Astrocyte (in vitro differentiated cells and primary cell): Measurements from ENCODE around the gene PEX16. TPM values are rescaled to one million over a fixed set of nuclear protein-coding genes. Genes with fewer than 3 reads are reported as not detected.

Source experiments
- DNase-seq: peaks from one replicate; pipeline ENCODE4 v3.0.0-alpha.2; 2010; ENCODE audit warnings: low read depth
- FAIRE-seq: peaks from 2 replicates; lab custom pipeline; 2011; peaks lifted over from hg19 to GRCh38; lab: Jason Lieb, UNC
- H2AFZ ChIP-seq: 2 replicates; pipeline ENCODE4 v1.6.0; 2012; ENCODE audit warnings: low read depth, low read length, inconsistent platforms
- H3K27ac ChIP-seq: 2 replicates; pipeline ENCODE4 v1.5.1; 2011; ENCODE audit warnings: low read depth, low read length, inconsistent platforms
- H3K27me3 ChIP-seq: 2 replicates; pipeline ENCODE4 v1.6.0; 2011; ENCODE audit warnings: low read length, inconsistent platforms; ENCODE audit not compliant: insufficient read depth
- H3K36me3 ChIP-seq: 2 replicates; pipeline ENCODE4 v1.5.1; 2011; ENCODE audit warnings: low read length, inconsistent platforms; ENCODE audit not compliant: insufficient read depth
- H3K4me1 ChIP-seq: 2 replicates; pipeline ENCODE4 v1.5.1; 2011; ENCODE audit warnings: low read length, inconsistent platforms; ENCODE audit not compliant: insufficient read depth
- H3K4me2 ChIP-seq: 2 replicates; pipeline ENCODE4 v1.6.0; 2012; ENCODE audit warnings: low read length, inconsistent platforms
- H3K4me3 ChIP-seq: 2 replicates; pipeline ENCODE4 v1.5.1; 2011; ENCODE audit warnings: low read depth, mild to moderate bottlenecking, low read length, inconsistent platforms; ENCODE audit not compliant: insufficient read depth
- H3K79me2 ChIP-seq: 2 replicates; pipeline ENCODE4 v1.6.0; 2012; ENCODE audit warnings: mild to moderate bottlenecking, low read length, inconsistent platforms; ENCODE audit not compliant: insufficient read depth
- H3K9ac ChIP-seq: 2 replicates; pipeline ENCODE4 v1.6.0; 2012; ENCODE audit warnings: mild to moderate bottlenecking, low read length, inconsistent platforms
- H3K9me3 ChIP-seq: 2 replicates; pipeline ENCODE4 v1.5.1; 2012; ENCODE audit warnings: low read depth, mild to moderate bottlenecking, low read length, inconsistent platforms; ENCODE audit not compliant: insufficient read depth
- H4K20me1 ChIP-seq: 2 replicates; pipeline ENCODE4 v1.6.0; 2012; ENCODE audit warnings: low read length, inconsistent platforms; ENCODE audit not compliant: insufficient read depth
- H3K27ac Mint-ChIP-seq: one replicate; pipeline ENCODE4 v1.8.0; 2021; ENCODE audit warnings: mild to moderate bottlenecking, mixed read lengths; ENCODE audit not compliant: unreplicated experiment
- H3K27me3 Mint-ChIP-seq: one replicate; pipeline ENCODE4 v1.8.0; 2021; ENCODE audit warnings: low read depth, mixed read lengths; ENCODE audit not compliant: unreplicated experiment
- H3K36me3 Mint-ChIP-seq: one replicate; pipeline ENCODE4 v1.8.0; 2021; ENCODE audit warnings: low read depth, mixed read lengths; ENCODE audit not compliant: unreplicated experiment
- H3K4me1 Mint-ChIP-seq: one replicate; pipeline ENCODE4 v1.8.0; 2021; ENCODE audit warnings: low read depth, mixed read lengths; ENCODE audit not compliant: unreplicated experiment
- H3K4me3 Mint-ChIP-seq: one replicate; pipeline ENCODE4 v1.8.0; 2021; ENCODE audit warnings: mild to moderate bottlenecking, moderate library complexity, mixed read lengths; ENCODE audit not compliant: unreplicated experiment
- H3K9me3 Mint-ChIP-seq: one replicate; pipeline ENCODE4 v1.8.0; 2021; ENCODE audit warnings: mild to moderate bottlenecking, mixed read lengths; ENCODE audit not compliant: unreplicated experiment
- EZH2 ChIP-seq: IDR thresholded peaks from 2 replicates; pipeline ENCODE4 v1.6.1; 2012; ENCODE audit warnings: mild to moderate bottlenecking, low read length, inconsistent platforms; ENCODE audit not compliant: insufficient read depth
- total RNA-seq: library from RNA; stranded (reverse); gene quantifications from 2 replicates; pipeline ENCODE4 v1.2.1, GENCODE V29; 2021
- TF ChIP-seq, protein P1 (sequence below): IDR thresholded peaks from 2 replicates; pipeline ENCODE4 v1.5.1; 2011; ENCODE audit warnings: low read depth, mild to moderate bottlenecking, inconsistent platforms, low read length, moderate library complexity; ENCODE audit not compliant: insufficient read depth

PEX16 gene
- total RNA-seq, 1 donor from 2014 or later = 25.9 TPM

DNA sequence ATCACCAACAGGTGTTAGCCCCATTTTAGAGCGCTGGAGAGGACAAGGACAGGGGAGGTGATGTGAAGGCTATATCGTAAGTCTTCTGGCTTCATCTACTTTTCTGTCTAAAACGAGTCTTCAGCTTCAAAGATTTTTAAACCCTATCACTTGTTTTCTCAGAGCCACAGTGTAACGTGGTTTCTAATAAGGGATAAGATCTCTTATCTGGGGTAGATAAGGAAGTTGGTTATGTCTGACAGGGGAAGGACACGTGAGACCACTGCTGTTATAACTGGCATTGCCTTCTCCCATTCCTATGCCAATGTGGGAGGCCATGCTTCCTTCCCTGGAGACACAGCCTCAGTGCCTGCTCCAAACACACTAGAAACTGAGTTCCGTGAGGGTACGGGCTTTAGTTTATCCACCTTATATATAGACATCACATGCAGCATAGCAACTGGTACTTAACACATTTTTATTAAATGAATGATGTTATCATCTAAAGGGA, 44.1 kb upstream of the PEX16 start:
- Histone ChIP-seq H2AFZ (no peak overlapping the region), H3K9me3 (no peaks in the 10 kb centered on the region), H3K79me2 (no peaks in the 10 kb centered on the region), H3K4me1 (no peaks in the 10 kb centered on the region), H3K9ac (no peak overlapping the region), H3K36me3 (peaks cover 6% of the 10 kb centered on the region), H3K27ac (no peak overlapping the region), H3K4me2 (no peak overlapping the region), H4K20me1 (no peaks in the 10 kb centered on the region), H3K4me3 (no peak overlapping the region), H3K27me3 (no peaks in the 10 kb centered on the region)
- H3K36me3 Mint-ChIP-seq = peaks cover 13% of the 10 kb centered on the region
- no peaks in the 10 kb centered on the region for H3K27me3 Mint-ChIP-seq
- no peak overlapping the region for H3K4me3 Mint-ChIP-seq
- FAIRE-seq = no peak
- TF ChIP-seq, protein P1, sequence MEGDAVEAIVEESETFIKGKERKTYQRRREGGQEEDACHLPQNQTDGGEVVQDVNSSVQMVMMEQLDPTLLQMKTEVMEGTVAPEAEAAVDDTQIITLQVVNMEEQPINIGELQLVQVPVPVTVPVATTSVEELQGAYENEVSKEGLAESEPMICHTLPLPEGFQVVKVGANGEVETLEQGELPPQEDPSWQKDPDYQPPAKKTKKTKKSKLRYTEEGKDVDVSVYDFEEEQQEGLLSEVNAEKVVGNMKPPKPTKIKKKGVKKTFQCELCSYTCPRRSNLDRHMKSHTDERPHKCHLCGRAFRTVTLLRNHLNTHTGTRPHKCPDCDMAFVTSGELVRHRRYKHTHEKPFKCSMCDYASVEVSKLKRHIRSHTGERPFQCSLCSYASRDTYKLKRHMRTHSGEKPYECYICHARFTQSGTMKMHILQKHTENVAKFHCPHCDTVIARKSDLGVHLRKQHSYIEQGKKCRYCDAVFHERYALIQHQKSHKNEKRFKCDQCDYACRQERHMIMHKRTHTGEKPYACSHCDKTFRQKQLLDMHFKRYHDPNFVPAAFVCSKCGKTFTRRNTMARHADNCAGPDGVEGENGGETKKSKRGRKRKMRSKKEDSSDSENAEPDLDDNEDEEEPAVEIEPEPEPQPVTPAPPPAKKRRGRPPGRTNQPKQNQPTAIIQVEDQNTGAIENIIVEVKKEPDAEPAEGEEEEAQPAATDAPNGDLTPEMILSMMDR = no peak
- no peak for TF ChIP-seq EZH2
- no peaks in the 10 kb centered on the region for H3K4me1 Mint-ChIP-seq
- DNase-seq = no peak
- no peaks in the 10 kb centered on the region for H3K9me3 Mint-ChIP-seq
- no peak overlapping the region for H3K27ac Mint-ChIP-seq

DNA sequence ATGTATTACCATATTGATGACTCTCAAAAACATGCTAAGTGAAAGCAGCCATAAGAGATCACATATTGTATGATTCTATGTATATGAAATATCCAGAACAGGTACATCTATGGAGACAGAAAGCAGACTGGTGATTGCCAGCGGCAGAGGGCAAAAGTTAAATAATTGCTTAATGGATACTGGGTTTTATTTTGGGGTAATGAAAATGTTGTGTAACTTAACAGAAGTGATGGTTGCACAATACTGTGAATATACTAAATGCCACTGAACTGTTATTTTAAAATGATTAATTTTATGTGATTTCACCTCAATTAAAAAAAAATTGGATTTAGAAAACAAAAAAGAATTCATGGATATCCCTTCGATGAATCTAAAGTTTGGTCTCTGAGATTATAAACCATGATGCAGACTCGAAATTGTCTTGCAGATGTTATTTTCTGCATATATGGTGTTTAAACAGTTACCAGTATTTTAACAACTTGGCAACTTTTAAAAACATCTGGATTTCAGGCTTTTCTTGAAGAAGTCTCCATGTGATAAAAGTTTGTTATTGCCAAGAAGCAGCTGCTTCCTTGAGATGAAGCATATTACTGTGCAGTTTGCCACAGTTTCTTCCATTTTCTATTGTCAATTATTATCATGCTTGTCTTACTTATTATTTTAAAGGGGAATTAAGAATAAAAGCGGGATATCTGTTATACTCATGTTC, 42.9 kb upstream of the PEX16 start:
- FAIRE-seq (no peak), DNase-seq (no peak)
- Histone ChIP-seq H3K79me2 (no peaks in the 10 kb centered on the region), H3K4me2 (no peak overlapping the region), H4K20me1 (no peaks in the 10 kb centered on the region), H3K4me3 (no peak overlapping the region), H3K4me1 (no peaks in the 10 kb centered on the region), H3K9me3 (no peaks in the 10 kb centered on the region), H3K36me3 (peaks cover 4% of the 10 kb centered on the region), H2AFZ (no peak overlapping the region), H3K27ac (no peak overlapping the region), H3K27me3 (no peaks in the 10 kb centered on the region), H3K9ac (no peak overlapping the region)
- Mint-ChIP-seq H3K36me3 (peaks cover 21% of the 10 kb centered on the region), H3K27ac (no peak overlapping the region), H3K4me1 (no peaks in the 10 kb centered on the region), H3K4me3 (no peak overlapping the region), H3K27me3 (no peaks in the 10 kb centered on the region), H3K9me3 (no peaks in the 10 kb centered on the region)
- TF ChIP-seq EZH2 = no peak
- TF ChIP-seq, protein P1 = no peak

DNA sequence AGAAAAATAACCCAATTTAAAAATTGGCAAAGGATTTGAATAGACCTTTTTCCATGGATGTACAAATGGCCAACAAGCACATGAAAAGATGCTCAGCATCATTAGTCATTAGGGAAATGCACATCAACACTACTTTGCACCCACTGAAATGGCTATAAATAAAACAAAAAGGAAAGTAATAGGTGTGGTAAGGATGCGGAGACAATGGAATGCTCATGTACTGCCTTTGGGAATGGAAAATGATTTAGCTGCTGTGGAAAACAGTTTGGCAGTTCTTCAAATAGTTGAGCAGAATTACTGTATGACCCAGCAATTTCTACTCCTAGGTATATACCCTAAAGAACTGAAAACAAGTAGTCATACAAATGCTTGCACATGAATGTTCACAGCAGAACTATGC, 42.2 kb upstream of the PEX16 start:
- Histone ChIP-seq H3K9ac (no peak overlapping the region), H3K79me2 (no peaks in the 10 kb centered on the region), H3K4me3 (no peak overlapping the region), H3K4me1 (no peaks in the 10 kb centered on the region), H4K20me1 (no peaks in the 10 kb centered on the region), H3K4me2 (no peak overlapping the region), H3K27ac (no peak overlapping the region), H3K27me3 (no peaks in the 10 kb centered on the region), H3K36me3 (no peaks in the 10 kb centered on the region), H2AFZ (no peak overlapping the region), H3K9me3 (no peaks in the 10 kb centered on the region)
- DNase-seq = peak; percentile 80
- Mint-ChIP-seq H3K9me3 (no peaks in the 10 kb centered on the region), H3K36me3 (peaks cover 27% of the 10 kb centered on the region), H3K27ac (no peak overlapping the region), H3K4me3 (no peak overlapping the region), H3K27me3 (no peaks in the 10 kb centered on the region), H3K4me1 (no peaks in the 10 kb centered on the region)
- peak; percentile 75 for FAIRE-seq
- TF ChIP-seq, protein P1 = no peak
- no peak for TF ChIP-seq EZH2
